Spleen (tissue), 13 donors: ENCODE data around the gene PLA2G4D. TPM values are rescaled to one million over a fixed set of nuclear protein-coding genes. Genes with fewer than 3 reads are reported as not detected.

ENCODE experiments used
- DNase-seq: peaks from one replicate; pipeline ENCODE4 v3.0.0-alpha.2; 2020
- H3K27ac ChIP-seq, 8 donors: fragments of 200-600 bp; sonication (generic) in 7 of 8; 1 replicate in 4 of 8; 2 replicates in 4 of 8; pipeline versions ENCODE4 v1.5.0 to v1.8.0; 2016 to 2021; ENCODE audit warnings: inconsistent platforms in 4 of 8, mild to moderate bottlenecking in 4 of 8, moderate library complexity in 1 of 8
- H3K27me3 ChIP-seq, 7 donors: fragments of 200-600 bp; sonication (generic) in 6 of 7; replicated peaks in 1 of 7; 1 replicate in 4 of 7; 2 replicates in 3 of 7; pipeline versions ENCODE4 v1.5.0 to v1.8.0; 2016 to 2021; ENCODE audit warnings: inconsistent platforms in 3 of 7, mild to moderate bottlenecking in 1 of 7
- H3K36me3 ChIP-seq, 6 donors: fragments of 200-600 bp; sonication (generic) in 5 of 6; 1 replicate in 4 of 6; 2 replicates in 2 of 6; pipeline versions ENCODE4 v1.5.0 to v1.8.0; 2016 to 2021; ENCODE audit warnings: inconsistent platforms in 2 of 6
- H3K4me1 ChIP-seq, 6 donors: fragments of 200-600 bp; sonication (generic) in 5 of 6; 1 replicate in 3 of 6; 2 replicates in 3 of 6; pipeline versions ENCODE4 v1.5.0 to v1.8.0; 2016 to 2021; ENCODE audit warnings: inconsistent platforms in 3 of 6
- H3K4me3 ChIP-seq, 8 donors: fragments of 200-600 bp; sonication (generic) in 7 of 8; 1 replicate in 4 of 8; 2 replicates in 4 of 8; pipeline versions ENCODE4 v1.5.0 to v1.8.0; 2016 to 2021; ENCODE audit warnings: inconsistent platforms in 4 of 8, mild to moderate bottlenecking in 4 of 8, moderate library complexity in 2 of 8
- H3K9me3 ChIP-seq, 8 donors: fragments of 200-600 bp; sonication (generic) in 7 of 8; 1 replicate in 4 of 8; 2 replicates in 4 of 8; pipeline versions ENCODE4 v1.5.0 to v1.8.0; 2016 to 2021; ENCODE audit warnings: inconsistent platforms in 4 of 8
- POLR2A ChIP-seq, 3 donors: fragments of 450-650 bp; IDR thresholded peaks; one replicate each; pipeline ENCODE4 v1.5.1; 2017; ENCODE audit warnings: antibody characterized with exemption in 3 of 3, mild to moderate bottlenecking in 1 of 3
- POLR2AphosphoS5 ChIP-seq, 3 donors: sonication (generic); formaldehyde crosslinking; IDR thresholded peaks; one replicate each; pipeline ENCODE4 v1.5.1; 2017; ENCODE audit warnings: antibody characterized with exemption in 3 of 3
- WGBS, 5 donors: extraction: QIAGEN DNeasy Blood & Tissue Kit in 3 of 5; methylation state at CpG; one replicate each; pipeline versions ENCODE4 v1.1.5 to v1.1.7; 2013 to 2018; 5-methylcytosine and 5-hydroxymethylcytosine counted together
- intact Hi-C: fragments of 100-400 bp; cut with DNase I; formaldehyde crosslinking; loops from one replicate; pipeline ENCODE4 v1.15.0; 2023; ENCODE audit warnings: low total_unique reads
- long read RNA-seq, 2 donors: transcript quantifications; one replicate each; lab custom pipeline, GENCODE V29; 2026
- polyA plus RNA-seq, 3 donors: library from polyadenylated mRNA; stranded (reverse); fragments of 200-250 nt; gene quantifications; one replicate each; pipeline ENCODE4 v1.2.1, GENCODE V29; 2013
- total RNA-seq, 7 donors: library from RNA; depleted of rRNA in 3 of 7; stranded (reverse); fragments of >200 nt in 3 of 7; fragmentation: NEBNext Ultra II Directional in 4 of 7; extraction: Animal tissue kit (Norgen Biotek cat#: 25700) in 4 of 7; gene quantifications; one replicate each; pipeline versions ENCODE4 v1.1.0 to v1.2.1, GENCODE V29; 2016 to 2021
- TF ChIP-seq, protein P1 (sequence below), 11 experiments: fragments of 200-600 bp in 7 of 11; fragments of 450-650 bp in 4 of 11; sonication (generic) in 4 of 11; IDR thresholded peaks in 8 of 11; conservative IDR thresholded peaks in 3 of 11; 1 replicate in 7 of 11; 2 replicates in 4 of 11; pipeline versions ENCODE4 v1.4.0 to v1.8.0; 2016 to 2021; ENCODE audit warnings: antibody characterized with exemption in 11 of 11, inconsistent platforms in 4 of 11, mild to moderate bottlenecking in 1 of 11
- donor health status: healthy with polysubstance abuse.
- donor health status: DM: no; HTN: no; CAD: no; lungs with moderate emphysema.
- donor health status: DM: no; HTN: no; CAD: no.
- donor health status: Bipolar disorder and iron deficiency.
- donor health status: healthy.
- donor health status: DM: no; HTN: no; CAD: no.
- donor health status: DM: yes; HTN: yes; CAD: no.

The PLA2G4D gene, protein sequence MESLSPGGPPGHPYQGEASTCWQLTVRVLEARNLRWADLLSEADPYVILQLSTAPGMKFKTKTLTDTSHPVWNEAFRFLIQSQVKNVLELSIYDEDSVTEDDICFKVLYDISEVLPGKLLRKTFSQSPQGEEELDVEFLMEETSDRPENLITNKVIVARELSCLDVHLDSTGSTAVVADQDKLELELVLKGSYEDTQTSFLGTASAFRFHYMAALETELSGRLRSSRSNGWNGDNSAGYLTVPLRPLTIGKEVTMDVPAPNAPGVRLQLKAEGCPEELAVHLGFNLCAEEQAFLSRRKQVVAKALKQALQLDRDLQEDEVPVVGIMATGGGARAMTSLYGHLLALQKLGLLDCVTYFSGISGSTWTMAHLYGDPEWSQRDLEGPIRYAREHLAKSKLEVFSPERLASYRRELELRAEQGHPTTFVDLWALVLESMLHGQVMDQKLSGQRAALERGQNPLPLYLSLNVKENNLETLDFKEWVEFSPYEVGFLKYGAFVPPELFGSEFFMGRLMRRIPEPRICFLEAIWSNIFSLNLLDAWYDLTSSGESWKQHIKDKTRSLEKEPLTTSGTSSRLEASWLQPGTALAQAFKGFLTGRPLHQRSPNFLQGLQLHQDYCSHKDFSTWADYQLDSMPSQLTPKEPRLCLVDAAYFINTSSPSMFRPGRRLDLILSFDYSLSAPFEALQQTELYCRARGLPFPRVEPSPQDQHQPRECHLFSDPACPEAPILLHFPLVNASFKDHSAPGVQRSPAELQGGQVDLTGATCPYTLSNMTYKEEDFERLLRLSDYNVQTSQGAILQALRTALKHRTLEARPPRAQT
- total RNA-seq, result not detected
- not detected for polyA plus RNA-seq
- long read RNA-seq, donor 1, result 0 reads
- long read RNA-seq, donor 2, result 0 reads

DNA sequence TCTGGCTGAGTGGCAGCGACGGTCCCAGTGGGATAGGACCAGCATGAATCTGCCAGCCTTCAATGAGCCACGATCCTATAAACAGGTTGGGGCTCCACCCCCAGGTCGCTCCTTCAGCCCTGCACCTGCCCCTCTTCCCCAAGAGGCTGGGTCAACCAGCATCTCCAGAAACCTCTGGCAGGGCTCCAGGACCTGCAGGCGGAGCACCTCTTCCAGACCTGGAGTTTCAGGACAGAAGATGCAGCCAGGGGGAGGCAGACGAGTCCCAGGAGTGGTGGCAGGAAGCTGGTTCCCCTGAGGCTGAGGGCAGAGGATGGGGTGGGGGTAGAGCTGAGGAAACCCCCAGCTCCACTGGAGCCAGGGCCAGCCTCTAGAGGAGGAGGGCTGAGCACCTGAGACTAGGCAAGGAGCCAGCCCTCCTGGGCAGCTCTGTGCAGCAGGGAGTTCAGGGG, at the start of gene PLA2G4D:
PLA2G4D (minus strand) TSS at position 51 of the 452 bp plus-strand sequence. CDS start 103 bp downstream, outside the sequence.
- WGBS, 5 donors, result 76 to 85% (median 82%) methylated on average over 2 to 6 of the region's 6 CpGs
- TF ChIP-seq, protein P1, sequence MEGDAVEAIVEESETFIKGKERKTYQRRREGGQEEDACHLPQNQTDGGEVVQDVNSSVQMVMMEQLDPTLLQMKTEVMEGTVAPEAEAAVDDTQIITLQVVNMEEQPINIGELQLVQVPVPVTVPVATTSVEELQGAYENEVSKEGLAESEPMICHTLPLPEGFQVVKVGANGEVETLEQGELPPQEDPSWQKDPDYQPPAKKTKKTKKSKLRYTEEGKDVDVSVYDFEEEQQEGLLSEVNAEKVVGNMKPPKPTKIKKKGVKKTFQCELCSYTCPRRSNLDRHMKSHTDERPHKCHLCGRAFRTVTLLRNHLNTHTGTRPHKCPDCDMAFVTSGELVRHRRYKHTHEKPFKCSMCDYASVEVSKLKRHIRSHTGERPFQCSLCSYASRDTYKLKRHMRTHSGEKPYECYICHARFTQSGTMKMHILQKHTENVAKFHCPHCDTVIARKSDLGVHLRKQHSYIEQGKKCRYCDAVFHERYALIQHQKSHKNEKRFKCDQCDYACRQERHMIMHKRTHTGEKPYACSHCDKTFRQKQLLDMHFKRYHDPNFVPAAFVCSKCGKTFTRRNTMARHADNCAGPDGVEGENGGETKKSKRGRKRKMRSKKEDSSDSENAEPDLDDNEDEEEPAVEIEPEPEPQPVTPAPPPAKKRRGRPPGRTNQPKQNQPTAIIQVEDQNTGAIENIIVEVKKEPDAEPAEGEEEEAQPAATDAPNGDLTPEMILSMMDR (IDR thresholded peaks at IDR 0.05 in 8 of 11, conservative IDR thresholded peaks at IDR 0.05 in 3 of 11), result no peak
- TF ChIP-seq POLR2AphosphoS5 (IDR thresholded peaks at IDR 0.05) (no peak), POLR2A (IDR thresholded peaks at IDR 0.05) (no peak)
- DNase-seq, result no peak

DNA sequence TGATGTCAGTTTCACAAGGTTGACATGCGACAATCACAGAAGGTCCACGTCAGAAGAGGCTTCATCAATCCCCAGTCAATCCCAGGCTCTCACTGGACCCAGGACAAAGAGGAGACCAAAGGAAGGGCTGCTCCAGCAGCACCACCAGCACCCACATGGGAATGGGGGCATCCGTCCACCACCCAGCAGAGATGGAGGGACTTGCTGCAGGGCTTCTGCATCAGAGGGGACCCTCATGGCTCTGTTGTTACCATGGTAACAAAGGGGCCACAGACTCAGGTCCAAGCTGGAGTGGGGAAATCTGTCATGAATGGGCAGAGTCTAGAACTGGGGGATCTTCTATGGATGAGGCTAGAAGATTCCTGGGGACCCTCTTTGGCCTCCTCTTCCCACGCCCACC, 49.0 kb upstream of the PLA2G4D start:
- Histone ChIP-seq H3K9me3 (no peaks in the 10 kb centered on the region), H3K27ac (no peak overlapping the region), H3K4me1 (no peaks in the 10 kb centered on the region), H3K36me3 (no peaks in the 10 kb centered on the region), H3K27me3 (peaks cover 0 to 5% (median 0%) of the 10 kb centered on the region in 7 donors), H3K4me3 (no peak overlapping the region)
- WGBS, 5 donors, result 74 to 91% (median 90%) methylated on average over 3 to 4 of the region's 4 CpGs
- DNase-seq, result peak; percentile 34
- intact Hi-C loops, result no loop called here
- TF ChIP-seq POLR2A (IDR thresholded peaks at IDR 0.05), result no peak
- TF ChIP-seq POLR2AphosphoS5 (IDR thresholded peaks at IDR 0.05), result no peak
- TF ChIP-seq, protein P1 (IDR thresholded peaks at IDR 0.05 in 8 of 11, conservative IDR thresholded peaks at IDR 0.05 in 3 of 11), result no peak

More for the DNA sequence above, at the start of gene PLA2G4D:
- Histone ChIP-seq H3K36me3 (no peaks in the 10 kb centered on the region), H3K27me3 (peaks cover 0 to 15% (median 0%) of the 10 kb centered on the region in 7 donors), H3K4me1 (no peaks in the 10 kb centered on the region), H3K4me3 (no peak within 1 kb of the TSS), H3K27ac (no peak within 1 kb of the TSS), H3K9me3 (no peaks in the 10 kb centered on the region)
- intact Hi-C loops, result no loop called here

DNA sequence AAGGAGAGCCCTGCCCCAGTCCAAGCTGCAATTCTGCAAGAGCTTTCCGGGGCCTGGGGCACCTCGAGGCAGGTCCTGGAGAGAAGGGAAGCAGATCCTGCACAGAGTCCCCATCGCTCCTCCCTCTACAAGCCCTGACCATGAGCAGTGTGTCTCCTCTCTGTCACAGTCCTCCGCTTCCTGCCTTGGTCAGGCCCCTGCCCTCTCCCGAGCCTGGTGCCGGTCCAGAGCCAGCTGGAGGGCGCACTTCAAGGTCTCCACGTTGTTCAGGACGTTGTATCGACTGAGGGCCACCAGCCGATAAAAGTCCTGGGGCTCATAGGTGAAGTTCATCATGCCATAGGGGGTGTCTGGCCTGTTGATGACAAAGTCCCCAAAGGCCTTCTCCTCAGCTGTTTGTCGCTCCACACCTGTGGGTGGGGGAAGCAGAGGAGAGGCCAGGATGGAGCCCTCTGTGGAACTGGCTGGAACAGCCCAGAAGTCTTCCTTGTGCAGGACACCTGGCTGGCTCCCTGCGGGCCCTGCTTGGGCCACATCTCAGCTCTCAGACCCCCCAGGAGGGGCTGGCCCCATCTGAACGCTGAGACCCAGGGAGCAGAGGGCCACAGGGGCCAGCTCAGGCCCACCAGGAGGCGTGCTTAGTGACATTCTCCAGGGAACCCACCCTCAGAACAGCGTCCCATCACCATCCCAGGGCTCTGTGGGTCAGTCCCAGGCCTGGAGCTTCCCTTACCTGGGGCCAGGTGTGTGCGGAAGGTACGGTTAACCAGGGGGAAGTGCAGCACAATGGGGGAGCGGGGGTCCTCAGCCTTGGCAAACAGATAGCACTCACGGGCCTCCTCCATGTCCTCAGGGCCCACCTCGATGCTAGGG, 47.7 kb upstream of the PLA2G4D start:
- DNase-seq, result peak; percentile 31
- Histone ChIP-seq H3K4me3 (no peak overlapping the region), H3K27ac (no peak overlapping the region), H3K36me3 (no peaks in the 10 kb centered on the region), H3K27me3 (peaks cover 0 to 11% (median 0%) of the 10 kb centered on the region in 7 donors), H3K9me3 (no peaks in the 10 kb centered on the region), H3K4me1 (no peaks in the 10 kb centered on the region)
- 64 to 84% (median 79%) methylated on average over 15 to 21 of the region's 21 CpGs for WGBS, 5 donors
- TF ChIP-seq, protein P1 (IDR thresholded peaks at IDR 0.05 in 8 of 11, conservative IDR thresholded peaks at IDR 0.05 in 3 of 11), result no peak
- TF ChIP-seq POLR2A (IDR thresholded peaks at IDR 0.05) (no peak), POLR2AphosphoS5 (IDR thresholded peaks at IDR 0.05) (no peak)
- intact Hi-C loops, result no loop called here
